B cell (primary cell): ENCODE data around the gene RNF207. TPM values are rescaled to one million over a fixed set of nuclear protein-coding genes. Genes with fewer than 3 reads are reported as not detected.

Experiments used
- ATAC-seq: fragments of 200-7000 bp; cut with Tn5 transposase; one replicate; pipeline ENCODE4 v1.10.0; 2021; ENCODE audit warnings: low read depth, mild to moderate bottlenecking, moderate number of reproducible peaks, moderate library complexity
- CTCF ChIA-PET: fragments of 350-600 bp; sonication (Branson Sonifier 250); formaldehyde crosslinking; loops from one replicate; lab custom pipeline; 2021; ENCODE audit warnings: antibody characterized with exemption, inconsistent platforms; lab: Charles Lee
- POLR2A ChIA-PET: fragments of 350-600 bp; sonication (Branson Sonifier 250); formaldehyde crosslinking; loops from one replicate; lab custom pipeline; 2021; ENCODE audit warnings: antibody characterized with exemption; lab: Charles Lee
- DNase-seq: peaks from one replicate; pipeline ENCODE4 v3.0.0; 2013
- H2AFZ ChIP-seq: 2 replicates; pipeline ENCODE4 v1.6.1; 2012; ENCODE audit warnings: mild to moderate bottlenecking, low read depth, low read length; ENCODE audit not compliant: insufficient read depth, poor library complexity, severe bottlenecking
- H3K27ac ChIP-seq, 2 donors: 1 replicate in 1 of 2; 2 replicates in 1 of 2; pipeline ENCODE4 v1.5.1; 2012 to 2013; ENCODE audit warnings: low read length in 2 of 2, mild to moderate bottlenecking in 2 of 2, moderate library complexity in 1 of 2
- H3K27me3 ChIP-seq, 4 experiments: fragments of 200-600 bp in 1 of 4; sonication (generic) in 1 of 4; replicated peaks in 1 of 4; 1 replicate in 2 of 4; 2 replicates in 2 of 4; pipeline versions ENCODE4 v1.6.1 to v1.7.0; 2013 to 2016; ENCODE audit warnings: low read length in 3 of 4, mild to moderate bottlenecking in 2 of 4, mixed read lengths in 1 of 4, moderate library complexity in 1 of 4; ENCODE audit not compliant: insufficient read depth in 4 of 4, control insufficient read depth in 3 of 4; ENCODE audit errors: control extremely low read depth in 1 of 4
- H3K36me3 ChIP-seq, 2 experiments: replicated peaks in 1 of 2; 1 replicate in 1 of 2; 2 replicates in 1 of 2; pipeline versions ENCODE4 v1.6.1 to v1.7.1; 2013; ENCODE audit warnings: low read length in 1 of 2; ENCODE audit not compliant: insufficient read depth in 2 of 2, control insufficient read depth in 1 of 2; ENCODE audit errors: control extremely low read depth in 1 of 2, extremely low read depth in 1 of 2
- H3K4me1 ChIP-seq, 2 donors: fragments of 200-600 bp in 1 of 2; sonication (generic) in 1 of 2; 1 replicate in 1 of 2; 2 replicates in 1 of 2; pipeline versions ENCODE4 v1.5.1 to v1.6.1; 2013 to 2017; ENCODE audit warnings: low read length in 2 of 2; ENCODE audit not compliant: control insufficient read depth in 2 of 2, insufficient read depth in 2 of 2
- H3K4me2 ChIP-seq: replicated peaks from 2 replicates; pipeline ENCODE3; 2012; ENCODE audit warnings: mild to moderate bottlenecking, low read depth, low read length; ENCODE audit not compliant: poor library complexity, severe bottlenecking
- H3K4me3 ChIP-seq, 5 experiments: fragments of 200-600 bp in 1 of 5; sonication (generic) in 1 of 5; 1 replicate in 3 of 5; 2 replicates in 2 of 5; pipeline versions ENCODE4 v1.5.1 to v1.7.0; 2011 to 2016; ENCODE audit warnings: low read length in 4 of 5, mild to moderate bottlenecking in 4 of 5, low read depth in 2 of 5, control low read depth in 1 of 5, moderate library complexity in 1 of 5; ENCODE audit not compliant: insufficient read depth in 1 of 5; ENCODE audit errors: control extremely low read depth in 1 of 5, extremely low read depth in 1 of 5
- H3K79me2 ChIP-seq: fragments of 200-600 bp; sonication (generic); one replicate; pipeline ENCODE4 v1.6.0; 2016; ENCODE audit warnings: low read length; ENCODE audit not compliant: control insufficient read depth, insufficient read depth
- H3K9ac ChIP-seq: fragments of 200-600 bp; sonication (generic); 2 replicates; pipeline ENCODE4 v1.6.1; 2017; ENCODE audit warnings: mild to moderate bottlenecking, low read length, moderate library complexity
- H3K9me3 ChIP-seq, 3 donors: one replicate each; pipeline versions ENCODE4 v1.6.1 to v1.7.1; 2013; ENCODE audit warnings: low read length in 2 of 3; ENCODE audit not compliant: control insufficient read depth in 2 of 3, insufficient read depth in 1 of 3; ENCODE audit errors: control extremely low read depth in 1 of 3
- H4K20me1 ChIP-seq: 2 replicates; pipeline ENCODE4 v1.6.0; 2012; ENCODE audit warnings: mild to moderate bottlenecking, low read length; ENCODE audit not compliant: insufficient read depth, control insufficient read depth, poor library complexity, severe bottlenecking
- H3K27ac Mint-ChIP-seq: one replicate; pipeline ENCODE4 v1.8.0; 2021; ENCODE audit warnings: mixed read lengths
- H3K27me3 Mint-ChIP-seq: one replicate; pipeline ENCODE4 v1.8.0; 2021; ENCODE audit warnings: mixed read lengths
- H3K4me1 Mint-ChIP-seq: one replicate; pipeline ENCODE4 v1.8.0; 2021; ENCODE audit warnings: mixed read lengths
- H3K4me3 Mint-ChIP-seq: one replicate; pipeline ENCODE4 v1.8.0; 2021; ENCODE audit warnings: mixed read lengths
- H3K9me3 Mint-ChIP-seq: one replicate; pipeline ENCODE4 v1.8.0; 2022; ENCODE audit warnings: mixed read lengths; ENCODE audit not compliant: insufficient read depth
- EZH2 ChIP-seq: IDR thresholded peaks from 2 replicates; pipeline ENCODE4 v1.6.1; 2012; ENCODE audit warnings: borderline replicate concordance, low read depth, mild to moderate bottlenecking, moderate library complexity, low read length; ENCODE audit not compliant: insufficient read depth, poor library complexity, severe bottlenecking
- whole genome bisulfite sequencing: methylation state at CpG from one replicate; pipeline ENCODE4 v1.1.5; 2013; ENCODE audit warnings: missing lambda C conversion rate; ENCODE audit not compliant: insufficient coverage; 5-methylcytosine and 5-hydroxymethylcytosine counted together
- intact Hi-C: fragments of 100-400 bp; cut with micrococcal nuclease; formaldehyde crosslinking; loops from one replicate; pipeline ENCODE4 v1.10.0; 2022
- polyA plus RNA-seq: library from polyadenylated mRNA; depleted of rRNA; stranded (reverse); fragments of >200 nt; gene quantifications from 2 replicates; pipeline ENCODE4 v1.2.3, GENCODE V29; 2012
- total RNA-seq, 2 donors: library from RNA; stranded (reverse); fragments of 120-200 nt in 1 of 2; gene quantifications; 1 replicate in 1 of 2; 2 replicates in 1 of 2; pipeline versions ENCODE4 v1.2.3 to v1.2.4, GENCODE V29; 2013 to 2022
- TF ChIP-seq, protein P1 (sequence below): fragments of 200-600 bp; IDR thresholded peaks from one replicate; pipeline ENCODE4 v1.8.0; 2022; ENCODE audit warnings: antibody characterized with exemption, mild to moderate bottlenecking

The RNF207 gene
- total and polyA plus RNA-seq, 2 donors (not counting 1 experiment from before 2014, with no cell fraction given) = 1.5 to 6.8 TPM

- CTCF ChIA-PET = interaction anchor here (1.4 kb wide), 1 partner anchor 36 kb away, joined by 4 read pairs; no protein-coding TSS in a partner anchor
- no peak overlapping the region for H3K4me3 Mint-ChIP-seq
- H3K9me3 Mint-ChIP-seq = no peaks in the 10 kb centered on the region
- Histone ChIP-seq H2AFZ (no peak overlapping the region), H3K27ac (no peak overlapping the region), H4K20me1 (no peaks in the 10 kb centered on the region), H3K27me3 (peaks cover 0 to 43% (median 14%) of the 10 kb centered on the region in 4 experiments), H3K36me3 (no peaks in the 10 kb centered on the region), H3K9ac (no peak overlapping the region), H3K4me2 (no peak overlapping the region), H3K4me1 (peaks cover 34 to 41% of the 10 kb centered on the region in 2 donors), H3K9me3 (peaks cover 0 to 11% (median 0%) of the 10 kb centered on the region in 3 donors), H3K4me3 (no peak overlapping the region), H3K79me2 (no peaks in the 10 kb centered on the region)
- TF ChIP-seq EZH2 = no peak
- TF ChIP-seq, protein P1, sequence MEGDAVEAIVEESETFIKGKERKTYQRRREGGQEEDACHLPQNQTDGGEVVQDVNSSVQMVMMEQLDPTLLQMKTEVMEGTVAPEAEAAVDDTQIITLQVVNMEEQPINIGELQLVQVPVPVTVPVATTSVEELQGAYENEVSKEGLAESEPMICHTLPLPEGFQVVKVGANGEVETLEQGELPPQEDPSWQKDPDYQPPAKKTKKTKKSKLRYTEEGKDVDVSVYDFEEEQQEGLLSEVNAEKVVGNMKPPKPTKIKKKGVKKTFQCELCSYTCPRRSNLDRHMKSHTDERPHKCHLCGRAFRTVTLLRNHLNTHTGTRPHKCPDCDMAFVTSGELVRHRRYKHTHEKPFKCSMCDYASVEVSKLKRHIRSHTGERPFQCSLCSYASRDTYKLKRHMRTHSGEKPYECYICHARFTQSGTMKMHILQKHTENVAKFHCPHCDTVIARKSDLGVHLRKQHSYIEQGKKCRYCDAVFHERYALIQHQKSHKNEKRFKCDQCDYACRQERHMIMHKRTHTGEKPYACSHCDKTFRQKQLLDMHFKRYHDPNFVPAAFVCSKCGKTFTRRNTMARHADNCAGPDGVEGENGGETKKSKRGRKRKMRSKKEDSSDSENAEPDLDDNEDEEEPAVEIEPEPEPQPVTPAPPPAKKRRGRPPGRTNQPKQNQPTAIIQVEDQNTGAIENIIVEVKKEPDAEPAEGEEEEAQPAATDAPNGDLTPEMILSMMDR = no peak
- no peak for DNase-seq
- 95% methylated on average over 26 of the region's 29 CpGs for WGBS
- no peak for ATAC-seq
- H3K27ac Mint-ChIP-seq = no peak overlapping the region
- H3K27me3 Mint-ChIP-seq = peaks cover 34% of the 10 kb centered on the region
- peaks cover 27% of the 10 kb centered on the region for H3K4me1 Mint-ChIP-seq
- intact Hi-C loops = no loop called here
- POLR2A ChIA-PET = no interaction called here
Observed at GRCh38 chr1:6210591-6211355, 4.9 kb downstream of the RNF207 start.

- Histone ChIP-seq H4K20me1 (no peaks in the 10 kb centered on the region), H3K9me3 (peaks cover 0 to 6% (median 0%) of the 10 kb centered on the region in 3 donors), H2AFZ (no peak overlapping the region), H3K27me3 (peaks cover 0 to 37% (median 11%) of the 10 kb centered on the region in 4 experiments), H3K27ac (no peak overlapping the region), H3K36me3 (no peaks in the 10 kb centered on the region), H3K4me1 (peaks cover 26 to 31% of the 10 kb centered on the region in 2 donors), H3K4me2 (no peak overlapping the region), H3K9ac (no peak overlapping the region), H3K4me3 (no peak overlapping the region), H3K79me2 (no peaks in the 10 kb centered on the region)
- TF ChIP-seq, protein P1 = no peak
- TF ChIP-seq EZH2 = no peak
- Mint-ChIP-seq H3K27me3 (peaks cover 33% of the 10 kb centered on the region), H3K4me3 (no peak overlapping the region), H3K9me3 (no peaks in the 10 kb centered on the region), H3K27ac (no peak overlapping the region), H3K4me1 (peaks cover 25% of the 10 kb centered on the region)
- no peak for DNase-seq
- POLR2A ChIA-PET = no interaction called here
- ATAC-seq = no peak
- intact Hi-C loops = no loop called here
- 97% methylated on average over 8 of the region's 16 CpGs for WGBS
- CTCF ChIA-PET = no interaction called here
Observed at GRCh38 chr1:6211731-6212130, 5.8 kb downstream of the RNF207 start.
